GM21528 (cell line): ENCODE results near the gene CEP295NL.
"Not testable (repeated sequence)": the region's sequence is repeated elsewhere in the genome, so short reads cannot be mapped to it uniquely, and the experiment has no call there.

Experiments used
- ATAC-seq: cut with Tn5 transposase; IDR thresholded peaks from one replicate; pipeline ENCODE4 v1.9.1; 2021; ENCODE audit warnings: mild to moderate bottlenecking, moderate library complexity; ENCODE audit not compliant: unreplicated experiment, low FRiP score

The CEP295NL gene

GRCh38 chr17:78910497-78911284 lies 7.7 kb upstream of the CEP295NL start:
- no peak for ATAC-seq

- ATAC-seq = no peak
These were observed 5.4 kb upstream of the CEP295NL start for GRCh38 chr17:78908426-78908825.

- ATAC-seq = no peak
These were observed 2.5 kb upstream of the CEP295NL start for GRCh38 chr17:78905541-78905940.

- ATAC-seq = no peak
These were observed 2.1 kb upstream of the CEP295NL start for GRCh38 chr17:78905116-78905515.

- no peak for ATAC-seq
These were observed 1.4 kb upstream of the CEP295NL start for GRCh38 chr17:78904371-78904770.

- ATAC-seq = not testable (repeated sequence)
These were observed 770 bp downstream of the CEP295NL start for GRCh38 chr17:78902231-78902630.

GRCh38 chr17:78901806-78902205 lies 1.2 kb downstream of the CEP295NL start:
- no peak for ATAC-seq

- no peak for ATAC-seq
These were observed 2.2 kb downstream of the CEP295NL start for GRCh38 chr17:78900816-78901215.

GRCh38 chr17:78899361-78900260 lies 3.4 kb downstream of the CEP295NL start:
- no peak for ATAC-seq

GRCh38 chr17:78898947-78899346 lies 4.1 kb downstream of the CEP295NL start:
- ATAC-seq = no peak

GRCh38 chr17:78898075-78898836 lies 4.7 kb downstream of the CEP295NL start:
- ATAC-seq = no peak

- ATAC-seq = no peak
These were observed 5.3 kb downstream of the CEP295NL start for GRCh38 chr17:78897664-78898047.

- ATAC-seq = no peak
These were observed 6.0 kb downstream of the CEP295NL start for GRCh38 chr17:78896834-78897663.

GRCh38 chr17:78896091-78896833 lies 6.7 kb downstream of the CEP295NL start:
- ATAC-seq = no peak

- ATAC-seq = no peak
These were observed 7.7 kb downstream of the CEP295NL start for GRCh38 chr17:78895322-78895721.

GRCh38 chr17:78893684-78894083 lies 9.3 kb downstream of the CEP295NL start:
- ATAC-seq = no peak

- no peak for ATAC-seq
These were observed 10.0 kb downstream of the CEP295NL start for GRCh38 chr17:78892936-78893379.

GRCh38 chr17:78892520-78892919 lies 10.5 kb downstream of the CEP295NL start:
- no peak for ATAC-seq

GRCh38 chr17:78892062-78892456 lies 10.9 kb downstream of the CEP295NL start:
- ATAC-seq = no peak
